ENCODE measurements around the gene GGN.
"Not testable (repeated sequence)": the region's sequence is repeated elsewhere in the genome, so short reads cannot be mapped to it uniquely, and the experiment has no call there.

Gene GGN

DNA sequence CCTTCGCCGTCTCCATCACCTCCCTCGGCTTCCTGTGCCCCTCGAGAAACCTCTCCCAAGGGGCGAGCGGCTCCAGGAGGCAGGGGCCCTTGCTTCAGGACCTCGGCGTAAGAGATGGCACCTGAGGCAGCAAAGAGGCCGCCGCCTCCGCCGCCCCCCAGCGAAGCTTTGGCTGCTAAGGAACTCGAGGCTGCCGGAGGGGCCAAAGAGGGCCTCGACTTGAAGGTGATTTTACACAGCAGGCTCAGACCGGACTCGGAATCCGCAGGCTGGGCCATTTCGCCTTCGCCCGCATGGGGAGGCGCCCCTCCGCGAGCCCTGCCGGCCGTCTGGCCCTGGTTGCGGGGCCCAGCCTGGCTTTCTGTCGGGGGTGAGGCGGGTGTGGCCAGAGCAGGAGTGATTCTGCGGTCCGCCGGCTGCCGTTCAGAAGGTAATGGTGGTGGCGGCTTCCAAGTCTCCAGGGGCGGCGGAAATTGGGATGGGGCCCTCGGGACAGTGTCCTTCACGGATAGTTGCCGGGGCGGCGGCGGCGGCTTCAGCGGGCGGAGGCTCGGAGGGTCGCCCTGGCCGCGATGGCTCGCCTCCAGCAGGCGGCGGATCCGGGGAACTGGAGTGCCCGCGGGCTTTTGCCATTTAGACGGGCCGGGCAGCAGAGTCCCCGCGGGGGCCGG, 1.4 kb downstream of the GGN start:
- no peak for DNase-seq

DNA sequence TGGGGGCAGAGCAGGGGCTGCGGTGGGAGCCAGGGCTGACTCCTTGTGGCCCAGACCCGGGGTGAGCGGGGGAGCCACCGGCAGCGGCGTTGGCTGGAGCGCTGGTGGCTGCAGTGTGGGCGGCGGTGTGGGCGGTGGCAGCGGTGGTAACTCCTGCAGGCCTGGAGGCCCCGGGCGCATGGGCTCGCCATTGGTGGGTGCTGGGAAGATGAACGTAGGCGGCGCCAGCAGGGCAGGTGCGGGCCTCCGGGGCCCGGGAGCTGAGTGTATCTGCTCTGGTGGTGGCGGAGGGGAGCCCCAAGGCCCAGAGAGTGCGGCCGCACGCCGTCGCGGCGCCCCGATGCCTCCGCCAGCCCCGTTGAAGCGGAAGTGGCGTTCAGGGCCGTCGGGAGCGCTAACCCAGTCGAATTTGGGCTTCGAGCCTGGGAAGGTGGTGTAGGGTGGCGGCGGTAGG, 2.0 kb downstream of the GGN start:
- DNase-seq, result no peak

DNA sequence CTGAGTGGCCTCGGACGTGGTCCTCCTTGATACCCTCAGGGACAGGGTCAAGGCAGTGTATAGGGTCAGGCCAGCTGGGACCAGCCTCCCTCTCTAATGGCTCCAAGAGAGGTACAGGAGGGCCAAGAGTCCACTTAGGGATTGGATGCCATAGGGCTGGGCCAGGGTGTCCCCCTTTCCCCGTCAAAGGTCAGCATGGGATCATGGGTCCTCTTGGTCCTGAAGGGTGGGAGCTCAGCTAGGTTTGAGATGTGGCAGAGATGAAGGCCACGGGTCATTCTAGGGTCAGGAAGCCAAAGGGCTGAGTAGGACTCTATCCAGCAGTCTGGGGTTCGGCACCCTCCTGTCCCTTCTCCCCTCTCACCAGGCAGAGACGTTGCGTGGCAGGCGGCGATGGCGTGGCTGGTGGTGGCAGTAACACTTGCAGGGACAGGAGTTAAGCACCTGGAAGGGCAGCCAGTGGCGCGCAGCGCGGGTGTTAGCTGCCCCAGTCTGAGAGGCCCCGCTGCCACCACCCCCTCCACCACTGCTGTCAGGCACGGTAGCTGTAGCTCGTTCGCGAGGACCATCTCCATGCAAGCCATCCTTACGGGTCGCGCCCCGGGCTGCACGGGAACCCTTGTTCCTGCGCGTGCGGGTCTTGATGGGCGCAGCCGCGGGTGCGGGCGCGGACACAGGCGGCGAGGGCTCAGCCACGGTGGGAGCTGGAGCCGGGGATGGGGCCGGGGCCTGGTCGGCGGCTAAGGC, 2.6 kb downstream of the GGN start:
- DNase-seq, result no peak

DNA sequence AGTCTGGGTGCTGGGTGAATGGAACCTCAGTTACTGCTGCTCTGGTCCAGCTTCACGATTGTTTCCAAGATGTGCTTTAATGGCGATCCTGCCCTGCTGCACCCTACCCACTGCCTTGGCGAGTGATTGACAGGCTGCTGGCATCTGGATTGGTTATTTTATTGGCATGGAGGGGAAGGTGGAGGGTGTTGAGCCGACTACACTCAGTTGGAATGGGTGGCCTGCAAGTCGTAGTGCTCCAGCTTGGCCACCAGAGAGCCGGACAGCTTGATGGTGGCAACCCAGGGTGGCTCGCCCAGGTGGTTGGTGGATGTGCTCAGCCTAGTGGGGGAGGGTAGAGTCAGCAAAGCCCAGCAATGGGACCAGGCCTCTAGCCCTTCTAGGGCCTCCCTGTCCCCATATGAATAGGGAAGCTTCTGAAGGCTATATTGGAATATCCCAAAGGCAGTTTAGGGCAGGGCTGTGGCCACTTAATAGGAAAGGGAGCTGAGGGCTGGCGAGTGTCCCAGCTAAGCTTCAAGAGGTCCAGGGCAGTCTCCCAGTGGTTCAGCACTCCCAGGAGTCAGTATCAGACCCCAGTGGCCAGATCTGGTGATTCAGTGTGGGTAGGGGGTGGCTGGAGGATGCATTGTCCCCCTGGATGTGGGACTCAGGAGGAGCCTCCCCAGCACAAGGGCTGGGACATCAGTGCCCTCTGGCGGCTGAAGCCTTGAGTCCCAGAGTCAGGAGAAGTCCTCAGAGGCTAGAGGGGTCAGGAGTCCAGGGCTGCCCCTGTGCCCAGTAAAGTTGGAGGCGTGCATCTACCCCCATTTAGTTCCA, 3.4 kb downstream of the GGN start:
- no peak for DNase-seq

DNA sequence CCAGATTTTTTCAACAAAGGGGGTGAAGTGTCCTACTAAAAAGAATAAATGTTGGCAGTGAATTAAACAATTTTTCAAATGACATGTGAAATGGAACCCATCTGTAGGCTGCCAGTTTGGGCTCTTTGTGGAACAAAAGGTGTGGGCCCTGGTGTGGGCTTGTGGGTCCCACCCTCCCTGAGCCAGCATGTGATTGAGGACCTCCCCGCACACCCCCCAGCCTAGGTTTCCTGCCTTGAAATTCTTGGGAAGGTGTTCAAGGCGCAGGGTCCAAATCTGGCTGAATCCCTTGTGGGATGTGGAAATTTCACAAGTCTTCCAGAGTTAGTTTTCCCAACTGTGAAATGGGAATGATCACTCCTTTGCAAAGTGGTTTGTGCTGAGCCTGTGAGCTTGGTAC, 4.1 kb downstream of the GGN start:
- DNase-seq, result no peak

DNA sequence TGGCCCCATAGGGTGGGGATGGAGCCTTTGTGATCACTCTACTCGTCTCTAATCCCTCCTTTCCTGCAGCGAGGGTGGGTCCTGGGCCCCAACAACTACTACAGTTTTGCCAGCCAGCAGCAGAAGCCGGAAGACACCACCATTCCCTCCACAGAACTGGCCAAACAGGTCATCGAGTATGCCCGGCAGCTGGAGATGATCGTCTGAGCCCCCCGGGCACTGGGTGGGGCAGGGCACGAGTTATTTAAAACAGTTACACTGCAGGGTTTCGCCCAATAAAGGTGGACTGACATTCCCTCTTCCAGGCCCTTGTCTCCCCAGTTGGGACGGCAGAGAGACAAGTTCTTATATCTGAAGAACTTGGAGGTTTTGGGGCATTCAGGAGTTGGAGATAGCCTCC, 4.7 kb downstream of the GGN start:
- no peak for DNase-seq

DNA sequence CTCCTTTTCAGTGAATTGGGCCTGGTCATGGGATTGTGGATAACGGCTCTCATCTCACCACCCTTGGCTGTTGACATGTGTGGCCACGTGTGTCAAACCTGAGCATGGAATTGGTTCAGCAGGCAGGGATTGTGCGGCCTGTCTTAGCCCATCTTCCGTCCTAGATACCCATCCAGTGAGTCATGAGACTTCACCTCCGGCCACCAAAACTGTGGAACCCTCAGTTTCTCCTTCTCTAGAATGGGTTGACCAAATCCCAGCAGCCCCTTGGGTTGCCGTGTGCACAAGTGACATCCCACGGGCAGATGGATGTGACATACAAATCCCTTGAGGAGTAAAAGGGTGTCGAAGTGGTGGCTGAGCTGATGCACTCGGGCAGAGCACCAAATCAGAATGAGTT, 6.7 kb downstream of the GGN start:
- DNase-seq, result no peak

DNA sequence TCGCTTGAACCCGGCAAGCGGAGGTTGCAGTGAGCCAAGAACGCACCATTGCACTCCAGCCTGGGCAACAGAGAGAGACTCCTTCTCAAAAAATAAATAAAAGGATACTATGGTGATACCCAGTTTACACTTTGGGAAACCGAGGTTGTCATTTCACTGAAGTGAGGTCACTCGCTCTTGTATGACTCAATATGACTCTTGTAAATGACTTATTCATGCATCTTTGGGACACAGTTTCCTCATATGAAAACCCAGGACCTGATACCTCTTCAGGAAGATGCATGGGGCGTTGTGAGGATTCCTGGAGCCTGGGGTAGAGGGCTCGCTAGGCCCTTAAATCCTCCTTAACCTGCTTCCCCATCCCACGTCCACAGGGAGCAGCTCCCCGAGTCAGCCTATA, 9.0 kb downstream of the GGN start:
- DNase-seq, result no peak

DNA sequence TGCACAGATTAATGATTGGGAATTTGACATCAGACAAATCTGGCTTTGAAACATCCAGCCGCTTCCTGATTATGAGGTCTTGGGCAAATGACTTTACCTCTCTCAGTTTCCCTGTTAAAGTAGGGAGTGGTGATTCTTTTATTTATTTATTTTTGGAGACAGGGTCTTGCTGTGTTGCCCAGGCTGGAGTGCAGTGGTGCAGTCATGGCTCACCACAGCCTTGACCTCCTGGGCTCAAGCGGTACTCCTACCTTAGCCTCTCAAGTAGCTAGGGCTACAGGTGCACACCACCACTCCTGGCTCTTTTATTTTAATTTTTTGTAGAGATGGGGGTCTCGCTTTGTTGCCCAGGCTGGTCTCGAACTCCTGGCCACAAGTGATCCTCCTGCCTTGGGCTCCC, 10.8 kb downstream of the GGN start:
- no peak for DNase-seq

DNA sequence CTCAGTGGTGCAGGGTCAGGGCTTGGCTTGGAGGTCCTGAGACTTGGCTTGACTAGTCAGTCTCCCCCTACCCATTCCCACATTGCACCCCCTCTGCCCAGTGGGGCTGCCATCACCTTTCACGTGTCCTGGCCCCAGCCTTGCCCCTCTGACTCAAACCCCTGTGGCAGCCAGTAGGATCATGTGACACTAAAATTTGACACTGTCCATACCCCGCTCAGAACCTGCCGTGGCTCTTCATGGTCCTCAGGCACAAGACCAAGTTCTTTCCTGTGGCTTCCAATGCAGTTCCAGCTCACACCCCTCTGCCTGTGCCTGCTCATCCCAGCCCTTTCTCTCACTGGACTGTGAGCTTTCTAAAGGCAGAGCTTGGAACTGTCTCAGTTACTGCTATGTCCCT, 11.3 kb downstream of the GGN start:
- no peak for DNase-seq

DNA sequence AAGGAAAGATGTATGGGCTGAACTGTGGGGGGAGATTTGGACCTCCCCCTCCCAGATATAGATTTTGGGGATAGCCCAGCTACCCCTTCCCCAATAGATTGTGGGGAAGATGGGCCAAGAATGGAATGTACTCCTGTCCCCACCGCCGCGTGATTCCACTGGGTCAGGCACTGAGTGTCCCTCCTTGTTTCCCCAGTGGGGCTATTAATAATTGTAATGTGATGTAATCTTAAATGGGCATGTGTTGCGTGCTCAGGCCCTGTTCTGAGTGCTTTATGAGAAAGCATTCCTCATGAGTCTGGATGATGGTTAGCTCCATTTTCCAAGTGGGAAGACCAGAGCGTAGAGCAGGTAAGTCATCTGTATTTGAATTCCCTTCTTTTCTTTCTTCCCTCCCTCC, 12.1 kb downstream of the GGN start:
- DNase-seq, result no peak

DNA sequence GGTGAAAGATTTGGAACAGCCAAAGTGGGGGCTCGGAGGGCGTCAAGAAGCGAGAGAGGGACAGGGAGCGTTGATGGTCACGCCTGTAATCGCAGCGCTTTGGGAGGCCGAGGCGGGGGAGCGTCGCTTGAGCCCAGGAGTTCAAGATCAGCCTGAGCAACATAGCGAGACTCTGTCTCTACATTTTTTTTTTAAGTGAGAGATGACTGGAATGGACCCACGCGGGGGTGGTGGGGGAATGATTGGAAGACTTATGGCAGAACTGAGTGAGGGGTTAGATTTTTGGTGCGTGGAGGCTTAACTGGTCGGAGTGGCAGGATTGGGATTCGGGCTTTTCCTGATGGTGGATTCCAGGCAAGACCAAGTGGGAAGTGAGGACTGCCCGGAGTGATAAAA, 12.7 kb downstream of the GGN start:
- DNase-seq, result no peak

DNA sequence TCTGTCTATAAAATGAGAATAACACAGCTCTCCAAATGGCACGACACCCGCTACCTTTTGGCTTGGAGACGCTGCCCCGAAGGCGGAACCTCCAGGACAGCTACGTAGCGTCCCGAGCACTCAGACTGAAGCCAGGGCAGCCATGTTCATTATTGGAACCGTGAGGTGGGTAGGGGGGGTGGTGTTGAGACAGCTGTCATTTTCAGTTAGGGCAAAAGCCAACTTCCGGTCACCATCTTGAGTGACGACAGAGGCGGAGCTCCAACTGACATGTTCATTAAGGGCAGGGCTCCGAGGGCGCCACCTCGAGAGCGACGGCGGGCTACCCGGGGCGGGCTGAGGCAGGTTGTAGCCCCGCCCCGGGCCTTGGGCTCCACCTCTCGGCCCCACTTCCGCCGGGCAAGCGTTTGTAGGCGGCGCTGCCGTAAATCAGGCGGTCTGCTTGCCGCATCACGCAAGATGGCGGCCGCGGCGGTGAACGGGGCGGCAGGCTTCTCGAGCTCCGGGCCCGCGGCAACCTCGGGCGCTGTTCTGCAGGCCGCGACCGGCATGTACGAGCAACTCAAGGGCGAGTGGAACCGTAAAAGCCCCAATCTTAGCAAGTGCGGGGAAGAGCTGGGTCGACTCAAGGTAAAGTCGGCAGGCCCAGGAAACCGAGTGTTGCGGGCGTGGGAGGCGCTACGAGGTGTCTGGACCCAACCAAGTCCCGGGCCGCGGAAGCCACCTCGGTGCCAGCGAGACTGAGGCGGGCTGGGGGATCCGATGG, 13.3 kb downstream of the GGN start, which contains the start of gene PSMD8:
Gene PSMD8 (plus strand): TSS at position 240 of the 766 bp plus-strand sequence. CDS start 31 bp downstream, at position 271.
- DNase-seq, result peak; percentile 99

DNA sequence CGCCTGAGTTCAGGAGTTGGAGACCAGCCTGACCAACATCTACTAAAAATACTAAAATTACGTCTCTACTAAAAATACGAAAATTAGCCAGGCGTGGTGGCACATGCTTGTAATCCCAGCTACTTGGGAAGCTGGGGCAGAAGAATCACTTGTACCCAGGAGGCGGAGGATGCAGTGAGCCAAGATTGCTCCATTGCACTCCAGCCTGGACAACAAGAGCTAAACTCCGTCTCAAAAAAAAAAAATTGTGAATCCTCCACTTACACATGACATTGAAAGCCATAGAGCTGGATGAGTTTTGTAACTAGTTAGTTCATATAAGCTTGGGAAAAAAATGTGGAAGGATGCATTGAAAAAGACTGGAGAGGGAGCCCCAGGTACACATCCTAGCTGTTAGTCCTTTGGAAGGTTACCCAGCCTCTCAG, 13.9 kb downstream of the GGN start:
- DNase-seq, result no peak

DNA sequence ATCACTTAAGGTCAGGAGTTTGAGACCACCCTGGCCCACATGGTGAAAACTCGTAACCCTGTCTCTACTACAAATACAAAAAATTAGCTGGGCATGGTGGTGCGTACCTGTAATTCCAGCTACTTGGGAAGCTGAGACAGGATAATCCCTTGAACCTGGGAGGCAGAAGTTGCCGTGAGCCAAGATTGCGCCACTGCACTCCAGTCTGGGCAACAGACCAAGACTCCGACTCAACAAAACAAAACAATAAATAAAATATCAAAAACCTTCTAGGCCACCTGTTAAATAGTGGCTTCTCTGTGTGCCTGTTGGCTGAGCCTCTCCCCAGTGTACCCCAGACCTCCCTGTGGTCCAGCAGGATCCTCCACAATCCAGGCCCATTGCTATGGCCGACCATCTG, 16.8 kb downstream of the GGN start:
- no peak for DNase-seq

DNA sequence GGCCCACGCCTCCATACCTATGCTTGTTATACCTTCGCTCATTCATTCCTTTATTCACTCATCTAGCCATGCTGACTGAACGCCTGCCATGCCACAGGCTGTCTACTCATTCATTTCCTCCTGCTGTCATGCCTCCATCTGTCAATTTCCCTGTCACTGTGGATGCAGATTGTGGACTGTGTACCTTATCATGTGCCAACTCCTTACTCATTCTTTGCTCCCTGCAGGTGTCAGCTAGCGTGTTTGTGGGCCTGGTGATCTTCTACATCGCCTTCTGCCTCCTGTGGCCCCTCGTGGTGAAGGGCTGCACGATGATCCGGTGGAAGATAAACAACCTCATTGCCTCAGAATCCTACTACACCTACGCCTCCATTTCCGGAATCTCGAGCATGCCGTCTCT, 17.5 kb downstream of the GGN start:
- no peak for DNase-seq

DNA sequence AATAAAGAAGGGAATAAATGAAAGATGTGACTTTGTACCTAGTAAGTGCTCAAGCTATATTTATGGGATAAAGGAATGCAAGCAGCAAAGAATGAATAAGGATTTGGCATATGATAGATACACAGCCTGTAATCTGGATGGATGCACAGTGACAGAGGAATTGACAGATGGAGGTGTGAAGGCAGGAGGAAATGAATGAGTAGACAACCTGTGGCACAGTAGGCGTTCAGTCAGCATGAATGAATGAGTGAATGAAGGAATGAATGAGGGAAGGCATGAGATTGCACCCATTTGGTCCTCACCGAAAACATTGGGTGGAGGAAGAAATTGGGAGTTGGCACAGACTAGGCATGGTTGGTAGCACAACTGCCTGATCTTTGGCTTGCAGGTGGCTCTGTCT, 18.2 kb downstream of the GGN start:
- DNase-seq, result no peak

DNA sequence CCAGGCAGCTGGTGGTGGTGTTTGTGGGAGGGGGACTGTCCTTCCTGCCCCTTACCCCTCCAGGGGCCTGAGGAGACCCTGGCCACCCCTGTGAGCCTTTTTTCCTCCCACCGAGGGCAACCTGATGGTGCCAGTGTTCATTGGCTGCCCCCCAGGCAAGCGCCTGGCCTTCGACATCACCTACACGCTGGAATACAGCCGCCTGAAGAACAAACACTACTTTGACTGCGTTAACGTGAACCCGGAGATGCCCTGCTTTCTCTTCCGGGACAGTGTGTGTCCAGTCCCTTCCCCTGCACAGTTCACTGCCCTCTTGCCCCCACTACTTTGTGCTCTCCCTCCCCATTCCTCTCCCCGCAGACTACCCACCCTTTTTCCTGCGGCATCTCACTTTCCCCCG, 20.8 kb downstream of the GGN start:
- no peak for DNase-seq

DNA sequence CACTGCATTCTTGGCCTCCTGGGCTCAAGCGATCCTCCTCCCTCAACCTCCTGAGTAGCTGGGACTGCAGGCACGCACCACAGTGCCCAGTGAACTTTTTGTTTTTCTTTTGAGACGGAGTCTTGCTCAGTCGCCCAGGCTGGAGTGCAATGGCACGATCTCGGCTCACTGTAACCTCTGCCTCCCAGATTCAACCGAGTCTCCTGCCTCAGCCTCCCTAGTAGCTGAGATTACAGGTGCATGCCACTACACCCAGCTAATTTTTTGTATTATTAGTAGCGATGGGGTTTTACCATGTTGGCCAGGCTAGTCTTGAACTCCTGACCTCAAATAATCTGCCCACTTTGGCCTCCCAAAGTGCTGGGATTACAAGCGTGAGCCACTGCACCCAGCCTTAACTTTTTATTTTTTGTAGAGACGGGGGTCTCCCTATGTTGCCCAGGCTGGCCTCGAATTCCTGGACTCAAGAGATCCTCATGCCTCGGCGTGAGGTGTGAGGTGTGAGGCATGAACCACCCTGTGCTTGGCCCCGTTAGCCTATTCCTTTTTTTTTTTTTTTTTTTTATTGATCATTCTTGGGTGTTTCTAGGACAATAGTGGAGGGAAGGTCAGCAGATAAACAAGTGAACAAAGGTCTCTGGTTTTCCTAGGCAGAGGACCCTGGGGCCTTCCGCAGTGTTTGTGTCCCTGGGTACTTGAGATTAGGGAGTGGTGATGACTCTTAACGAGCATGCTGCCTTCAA, 24.7 kb downstream of the GGN start:
- DNase-seq, result not testable (repeated sequence)

DNA sequence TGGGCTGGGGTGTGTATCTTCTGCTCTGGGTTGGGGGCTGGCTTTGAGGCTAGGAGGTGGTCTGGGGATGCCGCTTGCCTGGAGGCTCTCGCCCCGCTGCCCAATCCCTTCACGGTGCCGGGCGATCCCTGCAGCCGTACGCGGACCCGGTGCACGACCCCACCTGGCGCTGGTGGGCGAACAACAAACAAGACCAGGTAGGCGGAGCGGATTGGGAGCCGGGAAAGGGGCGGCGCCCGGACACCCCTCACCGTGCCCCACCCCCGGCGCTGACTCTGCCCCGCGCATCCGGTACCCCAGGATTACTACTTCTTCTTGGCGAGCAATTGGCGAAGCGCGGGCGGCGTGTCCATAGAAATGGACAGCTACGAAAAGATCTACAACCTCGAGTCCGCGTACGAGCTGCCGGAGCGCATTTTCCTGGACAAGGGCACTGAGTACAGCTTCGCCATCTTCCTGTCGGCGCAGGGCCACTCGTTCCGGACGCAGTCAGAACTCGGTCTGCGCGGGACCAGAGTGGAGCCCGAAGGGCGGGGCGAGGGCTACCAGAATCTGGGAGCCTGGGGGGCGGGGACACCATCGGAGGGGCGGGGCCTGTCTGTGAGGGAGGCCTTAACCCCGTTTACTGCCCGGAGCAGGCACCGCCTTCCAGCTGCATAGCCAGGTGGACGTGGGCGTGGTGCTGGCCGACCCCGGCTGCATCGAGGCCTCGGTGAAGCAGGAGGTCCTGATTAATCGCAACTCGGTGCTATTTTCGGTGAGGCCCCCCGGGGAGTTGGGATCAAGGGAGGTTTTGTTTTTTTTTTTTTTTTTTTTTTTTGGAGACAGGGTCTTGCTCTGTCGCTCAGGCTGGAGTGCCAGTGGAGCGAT, 25.5 kb downstream of the GGN start:
- peak; percentile 79 for DNase-seq

DNA sequence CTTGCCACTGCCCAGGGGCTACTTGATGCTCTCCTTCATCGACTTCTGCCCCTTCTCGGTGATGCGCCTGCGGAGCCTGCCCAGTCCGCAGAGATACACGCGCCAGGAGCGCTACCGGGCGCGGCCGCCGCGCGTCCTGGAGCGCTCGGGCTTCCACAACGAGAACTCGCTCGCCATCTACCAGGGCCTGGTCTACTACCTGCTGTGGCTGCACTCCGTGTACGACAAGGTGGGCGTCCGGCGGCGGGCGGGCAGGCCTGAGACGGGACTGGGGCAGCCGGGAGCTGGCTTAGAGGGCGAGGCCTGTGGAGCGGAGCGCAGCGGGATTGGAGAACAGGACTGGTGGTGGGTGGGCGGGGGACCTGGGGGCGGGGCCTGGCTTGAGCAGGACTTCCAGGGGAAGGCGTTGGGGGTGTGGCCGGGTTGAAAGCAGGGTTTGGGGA, 26.2 kb downstream of the GGN start:
- peak; percentile 79 for DNase-seq

Measured in SHP77 treated with DMSO at 0.1 percent for 48 hours (cell line).